ENCODE measurements around the gene MIA.

MIA gene

GRCh38 chr19:40781140-40781539 lies 5.8 kb downstream of the MIA start (continued):
- TF ChIP-seq ZNF280C (tag by site-specific recombination; IDR thresholded peaks at IDR 0.05), result no peak
- no peak for TF ChIP-seq ZNF138 (tag by site-specific recombination; IDR thresholded peaks at IDR 0.05; ENCODE audit: borderline replicate concordance)
- TF ChIP-seq KLF7 (tag by site-specific recombination; IDR thresholded peaks at IDR 0.05; ENCODE audit: borderline replicate concordance), result peak; percentile 57; the same call in 1 of the 2 replicates
- no peak for TF ChIP-seq ZSCAN30 (tag by site-specific recombination; IDR thresholded peaks at IDR 0.05)
- TF ChIP-seq ZNF16 (tag by site-specific recombination; IDR thresholded peaks at IDR 0.05; ENCODE audit: low read depth), result no peak
- TF ChIP-seq EGR2 (tag by site-specific recombination; IDR thresholded peaks at IDR 0.05; ENCODE audit: low read depth), result no peak
- TF ChIP-seq ZNF37A (tag by site-specific recombination; IDR thresholded peaks at IDR 0.05), result no peak
- no peak for TF ChIP-seq TCF7L2 (IDR thresholded peaks at IDR 0.05; ENCODE audit: borderline replicate concordance, low read depth, low read length)
- TF ChIP-seq ZNF146 (tag by site-specific recombination; IDR thresholded peaks at IDR 0.05), result no peak
- TF ChIP-seq ZXDB (tag by site-specific recombination; IDR thresholded peaks at IDR 0.05), result 0 out of 2 replicates have a peak, but pooled peaks have one; percentile 52
- no peak for TF ChIP-seq BCL6B (tag by site-specific recombination; IDR thresholded peaks at IDR 0.05)
- no peak for TF ChIP-seq ZNF785 (tag by site-specific recombination; IDR thresholded peaks at IDR 0.05)
- TF ChIP-seq ZNF529 (tag by site-specific recombination; IDR thresholded peaks at IDR 0.05; ENCODE audit: insufficient replicate concordance), result no peak
- TF ChIP-seq ZNF404 (tag by site-specific recombination; IDR thresholded peaks at IDR 0.05), result 0 out of 2 replicates have a peak, but pooled peaks have one; percentile 60
- TF ChIP-seq ZNF843 (tag by site-specific recombination; IDR thresholded peaks at IDR 0.05), result no peak
- TF ChIP-seq ZNF664 (tag by site-specific recombination; IDR thresholded peaks at IDR 0.05), result peak; percentile 71
- TF ChIP-seq ZNF266 (tag by site-specific recombination; IDR thresholded peaks at IDR 0.05; ENCODE audit: low read depth), result peak; percentile 67
- peak; percentile 70 for TF ChIP-seq ZBTB21 (tag by site-specific recombination; IDR thresholded peaks at IDR 0.05)
- no peak for TF ChIP-seq ZNF335 (tag by site-specific recombination; conservative IDR thresholded peaks at IDR 0.05)
- no peak for TF ChIP-seq ZNF449 (tag by site-specific recombination; IDR thresholded peaks at IDR 0.05)
- TF ChIP-seq SETDB1 (IDR thresholded peaks at IDR 0.05; ENCODE audit: insufficient read length, low read length), result no peak
- TF ChIP-seq REPIN1 (tag by site-specific recombination; IDR thresholded peaks at IDR 0.05; ENCODE audit: low read depth), result no peak; the same call in 1 of the 2 replicates
- 0 out of 2 replicates have a peak, but pooled peaks have one; percentile 17 for TF ChIP-seq ZNF18 (tag by site-specific recombination; IDR thresholded peaks at IDR 0.05)
- TF ChIP-seq HIC1 (tag by site-specific recombination; IDR thresholded peaks at IDR 0.05), result no peak
- TF ChIP-seq ZNF791 (tag by site-specific recombination; IDR thresholded peaks at IDR 0.05), result peak; percentile 66; the same call in 1 of the 2 replicates
- no peak for TF ChIP-seq ZNF19 (tag by site-specific recombination; IDR thresholded peaks at IDR 0.05; ENCODE audit: low read depth)
- no peak for TF ChIP-seq ZNF600 (tag by site-specific recombination; IDR thresholded peaks at IDR 0.05)
- no peak for TF ChIP-seq ZNF302 (tag by site-specific recombination; IDR thresholded peaks at IDR 0.05; ENCODE audit: low read depth)
- TF ChIP-seq ZNF561 (tag by site-specific recombination; IDR thresholded peaks at IDR 0.05; ENCODE audit: borderline replicate concordance), result no peak
- 0 out of 2 replicates have a peak, but pooled peaks have one; percentile 30 for TF ChIP-seq ZNF24 (tag by site-specific recombination; IDR thresholded peaks at IDR 0.05)
- no peak for TF ChIP-seq ZIC2 (tag by site-specific recombination; IDR thresholded peaks at IDR 0.05)
